ENCODE measurements around the gene DUSP16. TPM values are rescaled to one million over a fixed set of nuclear protein-coding genes. Genes with fewer than 3 reads are reported as not detected.

DUSP16 gene
- total RNA-seq, 1 donor from 2014 or later = 20.4 TPM

DNA sequence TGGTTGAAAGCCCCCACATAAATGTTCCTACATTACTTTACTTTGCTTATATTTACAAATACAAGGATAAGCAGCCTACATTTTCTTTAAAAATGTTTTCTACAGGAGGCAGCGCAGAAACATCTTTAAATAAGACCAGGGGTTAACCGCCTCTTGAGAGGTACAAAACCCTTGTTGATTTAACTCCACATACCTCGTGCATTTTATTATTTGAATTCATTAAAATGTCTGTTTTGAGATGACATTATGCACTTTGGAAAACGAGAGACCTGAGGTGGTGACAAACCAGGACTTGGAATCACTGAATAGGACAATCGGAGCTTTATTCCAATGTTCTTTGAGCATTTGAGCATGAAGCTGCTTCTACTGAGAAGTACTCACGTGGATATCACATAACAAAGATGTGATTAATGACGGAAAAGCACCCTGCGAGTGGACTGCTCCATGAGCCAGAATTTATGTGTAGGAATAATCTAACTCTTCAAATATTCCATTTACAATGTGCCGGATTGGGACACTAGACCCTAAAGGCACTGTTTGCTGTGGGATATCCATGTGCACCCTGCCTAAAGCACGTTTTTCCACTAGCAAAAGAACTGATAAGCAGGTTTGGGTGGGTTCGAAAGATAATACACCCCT lies 746 bp upstream of the DUSP16 start:
- H3K4me3 ChIP-seq (ENCODE audit: low read length in 3 of 3) = peak overlapping the region; percentile 67 to 88 (median 73)
- H3K4me1 ChIP-seq (ENCODE audit: control insufficient read depth in 3 of 3, insufficient read depth in 3 of 3, low read length in 3 of 3) = peaks cover 13 to 21% (median 19%) of the 10 kb centered on the region in 3 donors
- no peaks in the 10 kb centered on the region for H3K9me3 ChIP-seq (ENCODE audit: control insufficient read depth in 3 of 3, low read length in 3 of 3)
- no peaks in the 10 kb centered on the region for H3K36me3 ChIP-seq (ENCODE audit: control insufficient read depth in 3 of 3, insufficient read depth in 3 of 3, low read length in 3 of 3)
- peak overlapping the region; percentile 91 for H3K27ac ChIP-seq (ENCODE audit: low read depth, low read length)
- no peaks in the 10 kb centered on the region for H3K27me3 ChIP-seq (ENCODE audit: control insufficient read depth in 3 of 3, insufficient read depth in 3 of 3, low read length in 3 of 3)
- peak overlapping the region; percentile 70 to 83 (median 79) for H3K9ac ChIP-seq (ENCODE audit: low read depth in 1 of 3, low read length in 3 of 3)

DNA sequence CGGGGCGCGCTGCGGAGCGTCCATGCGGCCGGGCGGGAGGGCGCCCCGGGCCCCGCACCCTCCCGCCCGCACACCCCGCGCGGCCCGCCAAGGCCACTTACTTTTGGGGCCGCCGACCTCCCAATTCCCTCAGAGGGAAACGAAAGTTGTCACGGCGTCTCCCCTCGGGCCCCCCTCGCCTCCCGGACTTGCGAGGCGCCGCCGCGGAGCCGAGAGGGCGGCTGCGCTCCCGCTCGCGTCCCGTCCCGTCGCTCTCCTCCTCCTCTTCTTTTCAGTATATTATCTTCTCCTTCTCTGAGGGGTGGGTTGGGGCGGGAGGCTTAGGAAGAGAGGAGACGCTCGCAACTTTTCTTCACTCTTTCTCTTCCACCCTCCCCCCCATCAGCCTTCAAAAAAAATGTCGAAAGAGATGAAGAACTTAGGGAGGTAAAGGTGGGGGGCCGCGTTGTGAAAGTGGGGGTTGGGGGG lies 613 bp downstream of the DUSP16 start:
- peak overlapping the region; percentile 99 for H3K27ac ChIP-seq (ENCODE audit: low read depth, low read length)

DNA sequence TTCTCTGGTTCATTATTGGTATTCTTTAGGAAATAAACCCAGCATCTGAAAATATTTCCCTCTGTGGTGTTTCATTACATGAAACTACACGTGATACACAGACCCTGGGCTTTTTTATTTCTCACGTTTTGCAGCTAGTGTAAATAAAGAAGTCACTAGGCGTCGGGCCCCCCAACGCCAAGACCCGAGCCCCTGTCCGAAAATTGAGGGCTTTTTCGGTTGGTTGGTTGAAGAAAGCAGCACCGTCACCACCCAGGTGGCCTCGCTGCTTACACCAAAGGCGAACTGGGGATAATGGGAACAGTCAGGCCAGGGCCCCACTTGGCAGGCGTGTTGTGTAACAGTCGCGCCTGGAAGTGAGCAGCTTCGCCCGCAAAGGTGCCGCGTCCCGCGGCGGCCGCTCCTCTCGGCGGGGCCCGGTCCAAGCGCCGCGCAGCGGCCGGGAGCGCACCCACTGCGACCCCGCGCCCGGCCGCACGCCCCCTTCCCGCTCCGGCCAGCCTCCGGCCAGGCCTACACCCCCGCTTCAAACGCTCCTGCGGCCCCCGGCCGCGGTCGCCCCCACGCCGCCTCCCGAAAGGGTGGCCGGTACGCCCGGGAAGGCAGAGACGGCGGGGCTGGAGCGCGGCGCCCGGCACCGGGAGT lies 1.2 kb downstream of the DUSP16 start:
- H3K27ac ChIP-seq (ENCODE audit: low read depth, low read length) = peak overlapping the region; percentile 99
- no peaks in the 10 kb centered on the region for H3K27me3 ChIP-seq (ENCODE audit: control insufficient read depth in 3 of 3, insufficient read depth in 3 of 3, low read length in 3 of 3)
- peak overlapping the region; percentile 96 to 99 (median 96) for H3K9ac ChIP-seq (ENCODE audit: low read depth in 1 of 3, low read length in 3 of 3)
- H3K4me3 ChIP-seq (ENCODE audit: low read length in 3 of 3) = peak overlapping the region; percentile 86 to 90 (median 87)
- H3K36me3 ChIP-seq (ENCODE audit: control insufficient read depth in 3 of 3, insufficient read depth in 3 of 3, low read length in 3 of 3) = no peaks in the 10 kb centered on the region
- H3K9me3 ChIP-seq (ENCODE audit: control insufficient read depth in 3 of 3, low read length in 3 of 3) = no peaks in the 10 kb centered on the region
- peaks cover 13 to 21% (median 19%) of the 10 kb centered on the region in 3 donors for H3K4me1 ChIP-seq (ENCODE audit: control insufficient read depth in 3 of 3, insufficient read depth in 3 of 3, low read length in 3 of 3)

More for the DNA sequence above, 613 bp downstream of the DUSP16 start:
- no peaks in the 10 kb centered on the region for H3K27me3 ChIP-seq (ENCODE audit: control insufficient read depth in 3 of 3, insufficient read depth in 3 of 3, low read length in 3 of 3)
- no peaks in the 10 kb centered on the region for H3K9me3 ChIP-seq (ENCODE audit: control insufficient read depth in 3 of 3, low read length in 3 of 3)
- H3K4me1 ChIP-seq (ENCODE audit: control insufficient read depth in 3 of 3, insufficient read depth in 3 of 3, low read length in 3 of 3) = peaks cover 13 to 21% (median 19%) of the 10 kb centered on the region in 3 donors
- peak overlapping the region; percentile 68 to 90 (median 87) for H3K4me3 ChIP-seq (ENCODE audit: low read length in 3 of 3)
- no peaks in the 10 kb centered on the region for H3K36me3 ChIP-seq (ENCODE audit: control insufficient read depth in 3 of 3, insufficient read depth in 3 of 3, low read length in 3 of 3)
- H3K9ac ChIP-seq (ENCODE audit: low read depth in 1 of 3, low read length in 3 of 3) = peak overlapping the region; percentile 96 to 99 (median 96)

DNA sequence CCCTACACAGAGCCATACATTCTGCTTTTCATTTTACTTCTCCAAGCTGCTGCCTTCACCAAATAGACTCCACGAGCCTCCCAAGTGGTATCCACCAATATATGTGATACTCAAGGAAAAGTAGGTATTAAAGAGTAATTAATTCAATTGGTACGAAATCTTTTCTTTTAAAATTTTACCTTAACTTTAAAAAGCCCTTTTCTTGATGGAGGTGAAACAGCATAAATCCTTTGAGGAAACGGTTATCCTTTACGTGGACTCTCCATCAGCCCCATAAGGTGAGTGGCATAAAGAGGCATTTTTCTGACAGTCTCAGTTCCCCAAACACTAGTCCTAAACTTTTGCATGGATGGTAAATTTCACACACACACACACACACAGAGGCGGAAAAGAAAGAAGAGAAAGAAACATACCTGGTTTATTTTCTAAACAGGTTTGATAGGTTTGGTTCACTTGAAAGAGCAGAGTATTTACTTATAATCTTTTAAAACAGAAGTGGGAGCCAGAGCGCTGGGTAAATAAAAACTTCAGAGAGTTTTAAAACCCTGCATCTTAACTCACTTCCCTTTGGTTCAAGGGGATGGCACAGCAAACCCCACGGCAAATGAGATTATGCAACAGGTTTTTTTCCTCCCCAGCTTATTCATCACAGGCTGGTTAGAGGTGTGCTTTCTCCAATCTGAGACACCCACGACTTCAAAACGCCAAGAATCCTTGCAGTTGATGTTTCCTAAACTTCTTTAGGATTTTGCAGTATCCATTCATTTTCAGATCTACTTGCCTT lies 1.9 kb downstream of the DUSP16 start:
- Histone ChIP-seq H3K4me3 (ENCODE audit: low read length in 3 of 3) (peak overlapping the region; percentile 86 to 90 (median 87)), H3K4me1 (ENCODE audit: control insufficient read depth in 3 of 3, insufficient read depth in 3 of 3, low read length in 3 of 3) (peaks cover 13 to 21% (median 19%) of the 10 kb centered on the region in 3 donors), H3K9me3 (ENCODE audit: control insufficient read depth in 3 of 3, low read length in 3 of 3) (no peaks in the 10 kb centered on the region), H3K36me3 (ENCODE audit: control insufficient read depth in 3 of 3, insufficient read depth in 3 of 3, low read length in 3 of 3) (no peaks in the 10 kb centered on the region), H3K27ac (ENCODE audit: low read depth, low read length) (peak overlapping the region; percentile 99), H3K27me3 (ENCODE audit: control insufficient read depth in 3 of 3, insufficient read depth in 3 of 3, low read length in 3 of 3) (no peaks in the 10 kb centered on the region), H3K9ac (ENCODE audit: low read depth in 1 of 3, low read length in 3 of 3) (peak overlapping the region; percentile 96 to 99 (median 96))

DNA sequence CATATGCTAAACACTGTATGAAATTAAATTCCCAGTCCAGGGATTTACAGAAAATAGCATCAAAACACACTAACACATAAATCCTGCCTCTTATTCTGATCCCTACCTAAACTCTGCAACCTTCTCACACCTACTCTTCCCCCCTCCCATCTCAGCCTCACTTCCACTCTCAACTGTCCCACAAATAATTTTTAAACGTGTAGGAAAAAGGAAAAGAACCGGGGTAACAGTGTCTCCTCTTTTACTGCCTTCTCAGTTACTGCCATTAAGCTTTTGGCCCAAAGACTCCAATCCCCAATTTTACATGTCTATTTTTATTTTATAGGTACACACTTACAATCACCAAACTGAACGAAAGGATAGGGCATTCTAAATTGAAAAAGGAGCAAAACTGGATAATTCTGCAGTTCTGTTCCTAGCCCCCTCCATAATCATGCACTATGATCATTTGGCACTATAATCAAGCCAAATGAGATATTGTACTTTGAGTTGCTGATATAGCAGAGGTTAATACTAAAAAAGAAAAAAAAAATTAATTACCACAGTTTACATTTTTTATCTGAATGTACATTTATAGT lies 2.9 kb downstream of the DUSP16 start:
- Histone ChIP-seq H3K27ac (ENCODE audit: low read depth, low read length) (no peak overlapping the region), H3K36me3 (ENCODE audit: control insufficient read depth in 3 of 3, insufficient read depth in 3 of 3, low read length in 3 of 3) (no peaks in the 10 kb centered on the region), H3K27me3 (ENCODE audit: control insufficient read depth in 3 of 3, insufficient read depth in 3 of 3, low read length in 3 of 3) (no peaks in the 10 kb centered on the region), H3K9ac (ENCODE audit: low read depth in 1 of 3, low read length in 3 of 3) (peak overlapping the region in 2 of 3 donors; percentile 11 to 54), H3K4me1 (ENCODE audit: control insufficient read depth in 3 of 3, insufficient read depth in 3 of 3, low read length in 3 of 3) (peaks cover 15 to 25% (median 23%) of the 10 kb centered on the region in 3 donors), H3K9me3 (ENCODE audit: control insufficient read depth in 3 of 3, low read length in 3 of 3) (no peaks in the 10 kb centered on the region), H3K4me3 (ENCODE audit: low read length in 3 of 3) (peak overlapping the region in 2 of 3 donors; percentile 2 to 51)

DNA sequence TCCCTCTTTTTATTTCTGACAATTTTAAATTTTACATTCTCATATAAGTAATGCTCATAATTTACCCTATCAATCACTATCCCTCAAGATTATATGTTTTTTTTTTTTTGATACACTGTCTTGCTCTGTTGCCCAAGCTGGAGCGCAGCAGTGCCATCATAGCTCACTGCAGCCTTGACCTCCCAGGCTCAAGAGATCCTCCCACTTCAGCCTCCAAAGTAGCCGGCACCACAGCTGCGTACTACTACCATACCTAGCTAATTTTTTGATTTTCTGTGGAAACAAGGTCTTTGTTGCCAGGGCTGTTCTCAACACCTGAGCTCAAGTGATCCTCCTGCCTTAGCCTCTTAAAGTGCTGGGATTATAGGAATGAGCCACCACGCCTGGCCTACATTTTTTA lies 4.4 kb downstream of the DUSP16 start:
- Histone ChIP-seq H3K4me1 (ENCODE audit: control insufficient read depth in 3 of 3, insufficient read depth in 3 of 3, low read length in 3 of 3) (peaks cover 9 to 24% (median 15%) of the 10 kb centered on the region in 3 donors), H3K9ac (ENCODE audit: low read depth in 1 of 3, low read length in 3 of 3) (no peak overlapping the region), H3K36me3 (ENCODE audit: control insufficient read depth in 3 of 3, insufficient read depth in 3 of 3, low read length in 3 of 3) (no peaks in the 10 kb centered on the region), H3K27ac (ENCODE audit: low read depth, low read length) (no peak overlapping the region), H3K9me3 (ENCODE audit: control insufficient read depth in 3 of 3, low read length in 3 of 3) (no peaks in the 10 kb centered on the region), H3K4me3 (ENCODE audit: low read length in 3 of 3) (no peak overlapping the region), H3K27me3 (ENCODE audit: control insufficient read depth in 3 of 3, insufficient read depth in 3 of 3, low read length in 3 of 3) (no peaks in the 10 kb centered on the region)

DNA sequence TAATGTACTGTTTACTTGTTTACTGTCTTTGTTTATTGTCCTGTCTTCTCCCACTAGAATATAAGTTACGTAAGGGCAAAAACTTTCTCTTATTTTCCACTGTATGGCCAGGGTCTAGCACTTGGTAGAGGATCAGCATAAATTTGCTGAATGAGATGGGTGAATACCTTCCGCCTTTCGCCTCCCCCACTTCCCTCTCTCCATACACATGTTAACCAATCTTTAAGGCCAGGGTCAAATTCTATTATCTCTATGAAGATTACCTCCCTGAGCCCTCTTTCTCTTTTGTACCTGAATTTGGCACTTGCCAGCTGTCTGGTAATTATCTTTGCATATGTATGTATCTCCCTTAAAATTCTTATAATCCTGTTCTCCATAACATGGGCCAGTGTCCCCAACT lies 4.9 kb downstream of the DUSP16 start:
- Histone ChIP-seq H3K9me3 (ENCODE audit: control insufficient read depth in 3 of 3, low read length in 3 of 3) (no peaks in the 10 kb centered on the region), H3K36me3 (ENCODE audit: control insufficient read depth in 3 of 3, insufficient read depth in 3 of 3, low read length in 3 of 3) (no peaks in the 10 kb centered on the region), H3K27ac (ENCODE audit: low read depth, low read length) (no peak overlapping the region), H3K27me3 (ENCODE audit: control insufficient read depth in 3 of 3, insufficient read depth in 3 of 3, low read length in 3 of 3) (no peaks in the 10 kb centered on the region), H3K9ac (ENCODE audit: low read depth in 1 of 3, low read length in 3 of 3) (peak overlapping the region in 1 of 3 donors; percentile 33), H3K4me1 (ENCODE audit: control insufficient read depth in 3 of 3, insufficient read depth in 3 of 3, low read length in 3 of 3) (peaks cover 6 to 20% (median 14%) of the 10 kb centered on the region in 3 donors), H3K4me3 (ENCODE audit: low read length in 3 of 3) (no peak overlapping the region)

DNA sequence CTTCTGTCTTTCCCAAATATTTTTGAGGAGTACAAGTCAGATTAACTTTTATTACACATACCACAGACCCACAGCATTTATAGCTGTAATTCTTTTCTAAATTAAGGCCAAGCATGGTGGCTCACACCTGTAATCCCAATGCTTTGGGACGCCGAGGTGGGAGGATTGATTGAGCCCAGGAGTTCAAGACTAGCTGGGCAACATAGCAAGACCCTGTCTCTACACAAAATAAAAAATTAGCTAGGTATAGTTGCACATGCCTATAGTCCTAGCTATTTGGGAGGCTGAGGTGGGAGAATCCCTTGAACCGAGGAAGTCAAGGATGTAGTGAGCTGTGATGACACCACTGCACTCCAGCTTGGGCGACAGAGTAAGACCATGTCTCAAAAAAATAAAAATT lies 7.0 kb downstream of the DUSP16 start:
- Histone ChIP-seq H3K27ac (ENCODE audit: low read depth, low read length) (no peak overlapping the region), H3K9me3 (ENCODE audit: control insufficient read depth in 3 of 3, low read length in 3 of 3) (no peaks in the 10 kb centered on the region), H3K4me1 (ENCODE audit: control insufficient read depth in 3 of 3, insufficient read depth in 3 of 3, low read length in 3 of 3) (peaks cover 9 to 14% (median 12%) of the 10 kb centered on the region in 3 donors), H3K9ac (ENCODE audit: low read depth in 1 of 3, low read length in 3 of 3) (no peak overlapping the region), H3K36me3 (ENCODE audit: control insufficient read depth in 3 of 3, insufficient read depth in 3 of 3, low read length in 3 of 3) (no peaks in the 10 kb centered on the region), H3K4me3 (ENCODE audit: low read length in 3 of 3) (no peak overlapping the region), H3K27me3 (ENCODE audit: control insufficient read depth in 3 of 3, insufficient read depth in 3 of 3, low read length in 3 of 3) (no peaks in the 10 kb centered on the region)

DNA sequence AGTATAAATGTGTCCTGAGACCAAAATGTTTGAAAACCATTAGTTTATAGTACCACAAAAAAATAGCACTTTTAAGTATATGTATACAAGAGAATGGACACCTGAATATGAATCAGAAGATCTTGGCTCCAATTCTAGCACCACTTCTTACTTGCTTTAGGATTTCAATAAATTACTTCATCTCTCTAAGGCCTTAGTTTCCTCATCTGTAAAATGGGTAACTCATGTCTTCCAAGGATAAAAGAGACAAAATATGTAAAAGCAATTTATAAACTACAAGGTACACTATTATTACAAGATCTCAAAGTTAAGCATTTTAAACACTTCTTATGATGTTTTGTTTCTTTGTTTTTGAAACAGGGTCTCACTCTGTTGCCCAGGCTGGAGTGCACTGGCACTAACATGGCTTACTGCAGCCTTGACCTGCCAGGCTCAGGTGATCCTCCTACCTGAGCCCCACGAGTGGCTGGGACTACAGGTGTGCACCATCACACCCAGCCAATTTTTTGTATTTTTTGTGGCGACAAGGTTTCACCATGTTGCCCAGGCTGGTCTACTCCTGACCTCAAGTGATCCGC lies 9.4 kb downstream of the DUSP16 start:
- Histone ChIP-seq H3K9ac (ENCODE audit: low read depth in 1 of 3, low read length in 3 of 3) (no peak overlapping the region), H3K4me1 (ENCODE audit: control insufficient read depth in 3 of 3, insufficient read depth in 3 of 3, low read length in 3 of 3) (peaks cover 4 to 10% (median 5%) of the 10 kb centered on the region in 3 donors), H3K4me3 (ENCODE audit: low read length in 3 of 3) (no peak overlapping the region), H3K27ac (ENCODE audit: low read depth, low read length) (no peak overlapping the region), H3K36me3 (ENCODE audit: control insufficient read depth in 3 of 3, insufficient read depth in 3 of 3, low read length in 3 of 3) (no peaks in the 10 kb centered on the region), H3K27me3 (ENCODE audit: control insufficient read depth in 3 of 3, insufficient read depth in 3 of 3, low read length in 3 of 3) (no peaks in the 10 kb centered on the region), H3K9me3 (ENCODE audit: control insufficient read depth in 3 of 3, low read length in 3 of 3) (no peaks in the 10 kb centered on the region)

Measured in skeletal muscle tissue (tissue), 4 donors.